GM19372 (cell line): ENCODE results near the gene BRD2.
"Not testable (repeated sequence)": the region's sequence is repeated elsewhere in the genome, so short reads cannot be mapped to it uniquely, and the experiment has no call there.

Experiments
- ATAC-seq: cut with Tn5 transposase; IDR thresholded peaks from one replicate; pipeline ENCODE4 v1.9.1; 2021; ENCODE audit warnings: mild to moderate bottlenecking, low read depth, moderate library complexity; ENCODE audit not compliant: unreplicated experiment

Gene BRD2

GRCh38 chr6:32968093-32968866, at the start of gene BRD2:
BRD2 (plus strand) TSS chr6:32968594; CDS start chr6:32972899, 4,305 bp downstream.
- peak; percentile 30 for ATAC-seq

- no peak for ATAC-seq
These were observed 47.7 kb upstream of the BRD2 start for GRCh38 chr6:32920715-32921114.

GRCh38 chr6:32922083-32922482, 46.3 kb upstream of the BRD2 start:
- ATAC-seq, result no peak

GRCh38 chr6:32931211-32931610, 37.2 kb upstream of the BRD2 start:
- no peak for ATAC-seq

GRCh38 chr6:32932132-32932868, 36.1 kb upstream of the BRD2 start:
- ATAC-seq, result no peak

- ATAC-seq, result no peak
These were observed 34.7 kb upstream of the BRD2 start for GRCh38 chr6:32933661-32934085.

- no peak for ATAC-seq
These were observed 32.7 kb upstream of the BRD2 start for GRCh38 chr6:32935551-32936238.

GRCh38 chr6:32936239-32937152, 31.9 kb upstream of the BRD2 start:
- no peak for ATAC-seq

- ATAC-seq, result no peak
These were observed 31.2 kb upstream of the BRD2 start for GRCh38 chr6:32937230-32937633.

GRCh38 chr6:32938494-32938893, 29.9 kb upstream of the BRD2 start:
- ATAC-seq, result no peak

- ATAC-seq, result peak; percentile 45
These were observed 27.7 kb upstream of the BRD2 start, which contains the start of gene HLA-DMB for GRCh38 chr6:32940656-32941213. HLA-DMB (minus strand) TSS chr6:32941028; CDS start chr6:32940807, 221 bp downstream.

- ATAC-seq, result peak; percentile 54
These were observed 27.1 kb upstream of the BRD2 start for GRCh38 chr6:32941214-32941768.

- ATAC-seq, result not testable (repeated sequence)
These were observed 25.8 kb upstream of the BRD2 start for GRCh38 chr6:32942555-32943123.

GRCh38 chr6:32943864-32944649, 24.3 kb upstream of the BRD2 start:
- peak; percentile 47 for ATAC-seq

GRCh38 chr6:32945108-32945760, 23.2 kb upstream of the BRD2 start:
- ATAC-seq, result no peak

- no peak for ATAC-seq
These were observed 22.4 kb upstream of the BRD2 start for GRCh38 chr6:32945953-32946352.

GRCh38 chr6:32946893-32947292, 21.5 kb upstream of the BRD2 start:
- no peak for ATAC-seq
